Measurements from ENCODE around the gene MTFMT. TPM values are rescaled to one million over a fixed set of nuclear protein-coding genes. Genes with fewer than 3 reads are reported as not detected.

MTFMT gene
- total and polyA plus RNA-seq, 8 donors, result 12.7 to 21.7 (median 17.8) TPM

DNA sequence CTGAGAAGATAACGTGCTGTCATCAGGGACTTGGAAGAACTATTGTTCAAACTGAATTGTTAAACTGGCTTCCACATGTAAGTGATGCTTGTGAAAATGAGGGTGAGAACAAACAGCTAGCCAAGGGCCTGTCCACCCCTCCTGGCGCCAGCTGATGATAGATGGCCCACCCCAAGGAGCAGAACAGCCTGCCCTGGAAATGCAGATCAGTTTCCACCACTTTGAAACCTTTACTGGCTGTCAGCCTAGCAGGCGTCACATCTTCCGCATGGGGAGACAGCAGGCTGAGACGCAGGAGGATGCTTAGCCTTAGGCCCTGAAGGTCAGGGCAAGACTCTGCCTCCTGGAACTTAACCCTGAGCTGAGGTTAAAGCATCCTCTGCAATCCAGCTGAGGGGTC is 9.4 kb upstream of the MTFMT start:
- Histone ChIP-seq H3K36me3 (no peaks in the 10 kb centered on the region), H3K27me3 (no peaks in the 10 kb centered on the region), H3K4me1 (no peaks in the 10 kb centered on the region), H3K4me3 (no peak overlapping the region), H3K27ac (no peak overlapping the region), H3K9me3 (no peaks in the 10 kb centered on the region)
- intact Hi-C loops (cut with DNase I), result loop anchor here in 1 of 2 donors (10.0 kb wide), 1 partner anchor 56 kb away; no protein-coding TSS in a partner anchor
- ATAC-seq (no peak), DNase-seq (no peak)
- TF ChIP-seq, protein P1, sequence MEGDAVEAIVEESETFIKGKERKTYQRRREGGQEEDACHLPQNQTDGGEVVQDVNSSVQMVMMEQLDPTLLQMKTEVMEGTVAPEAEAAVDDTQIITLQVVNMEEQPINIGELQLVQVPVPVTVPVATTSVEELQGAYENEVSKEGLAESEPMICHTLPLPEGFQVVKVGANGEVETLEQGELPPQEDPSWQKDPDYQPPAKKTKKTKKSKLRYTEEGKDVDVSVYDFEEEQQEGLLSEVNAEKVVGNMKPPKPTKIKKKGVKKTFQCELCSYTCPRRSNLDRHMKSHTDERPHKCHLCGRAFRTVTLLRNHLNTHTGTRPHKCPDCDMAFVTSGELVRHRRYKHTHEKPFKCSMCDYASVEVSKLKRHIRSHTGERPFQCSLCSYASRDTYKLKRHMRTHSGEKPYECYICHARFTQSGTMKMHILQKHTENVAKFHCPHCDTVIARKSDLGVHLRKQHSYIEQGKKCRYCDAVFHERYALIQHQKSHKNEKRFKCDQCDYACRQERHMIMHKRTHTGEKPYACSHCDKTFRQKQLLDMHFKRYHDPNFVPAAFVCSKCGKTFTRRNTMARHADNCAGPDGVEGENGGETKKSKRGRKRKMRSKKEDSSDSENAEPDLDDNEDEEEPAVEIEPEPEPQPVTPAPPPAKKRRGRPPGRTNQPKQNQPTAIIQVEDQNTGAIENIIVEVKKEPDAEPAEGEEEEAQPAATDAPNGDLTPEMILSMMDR (IDR thresholded peaks at IDR 0.05), result no peak

DNA sequence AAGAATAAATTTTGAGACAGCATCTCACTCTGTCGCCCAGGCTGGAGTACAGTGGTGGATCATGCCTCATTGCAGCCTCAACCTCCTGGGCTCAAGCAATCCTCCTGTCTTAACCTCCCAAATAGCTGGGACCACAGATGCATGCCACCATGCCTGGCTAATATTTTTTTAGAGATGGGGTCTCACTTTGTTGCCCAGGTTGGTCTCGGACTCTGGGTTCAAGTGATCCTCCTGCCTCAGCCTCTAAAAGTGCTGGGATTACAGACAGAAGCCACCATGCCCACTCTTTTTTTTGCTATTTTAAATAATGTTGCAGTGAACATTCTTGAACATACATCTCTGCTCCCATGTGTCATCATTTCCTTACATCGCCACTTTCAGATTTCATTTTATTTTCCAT is 9.0 kb upstream of the MTFMT start:
- Histone ChIP-seq H3K4me1 (peaks cover 0 to 1% of the 10 kb centered on the region in 2 donors), H3K9me3 (no peaks in the 10 kb centered on the region), H3K4me3 (no peak overlapping the region), H3K27ac (no peak overlapping the region), H3K36me3 (no peaks in the 10 kb centered on the region), H3K27me3 (no peaks in the 10 kb centered on the region)
- TF ChIP-seq, protein P1 (IDR thresholded peaks at IDR 0.05), result no peak
- DNase-seq (no peak), ATAC-seq (no peak)
- intact Hi-C loops (cut with DNase I), result loop anchor here in 1 of 2 donors (10.0 kb wide), 1 partner anchor 56 kb away; no protein-coding TSS in a partner anchor

DNA sequence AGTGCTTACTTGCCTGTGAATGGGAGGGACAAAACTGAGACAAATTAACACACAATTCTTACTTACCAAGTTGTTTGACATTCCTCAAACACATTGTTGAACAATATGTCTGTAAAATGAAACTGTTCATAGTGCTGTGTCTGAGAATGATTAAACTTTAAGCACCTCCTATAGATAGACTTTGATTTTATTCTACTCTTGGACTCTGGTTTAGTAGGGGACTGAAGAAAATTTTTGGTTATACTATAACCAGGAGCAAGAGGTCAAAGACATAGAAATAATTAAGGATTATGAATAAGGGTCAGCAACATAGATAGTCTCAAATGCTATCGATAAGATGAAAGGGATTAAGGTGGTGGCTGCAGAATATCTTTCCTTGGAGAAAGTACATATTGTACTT is 7.9 kb upstream of the MTFMT start:
- Histone ChIP-seq H3K4me1 (peaks cover 0 to 9% of the 10 kb centered on the region in 2 donors), H3K36me3 (no peaks in the 10 kb centered on the region), H3K9me3 (no peaks in the 10 kb centered on the region), H3K27me3 (no peaks in the 10 kb centered on the region), H3K27ac (no peak overlapping the region), H3K4me3 (no peak overlapping the region)
- TF ChIP-seq, protein P1 (IDR thresholded peaks at IDR 0.05), result no peak
- ATAC-seq, result no peak
- intact Hi-C loops (cut with DNase I), result loop anchor here in 1 of 2 donors (10.0 kb wide), 1 partner anchor 57 kb away; no protein-coding TSS in a partner anchor
- DNase-seq, result no peak

DNA sequence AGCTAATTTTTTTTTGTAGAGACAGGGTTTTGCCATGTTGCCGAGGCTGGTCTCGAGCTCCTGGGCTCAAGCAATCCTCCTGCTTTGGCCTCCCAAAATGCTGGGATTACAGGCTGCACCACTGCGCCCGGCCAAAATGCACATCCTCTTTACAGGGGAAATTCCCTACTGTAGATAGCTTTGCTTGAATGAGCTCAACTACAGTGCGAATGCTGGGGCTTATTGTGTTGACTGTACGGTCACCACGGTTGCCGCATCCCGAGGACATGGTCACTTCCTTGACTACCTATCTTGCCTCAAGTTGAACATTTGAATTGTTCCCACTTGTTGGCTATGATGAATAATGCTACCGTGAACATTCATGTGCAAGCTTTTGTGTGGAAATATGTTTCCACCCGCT is 5.3 kb upstream of the MTFMT start:
- intact Hi-C loops (cut with DNase I), result loop anchor here in 1 of 2 donors (10.0 kb wide), 1 partner anchor 60 kb away; no protein-coding TSS in a partner anchor
- Histone ChIP-seq H3K4me3 (no peak overlapping the region), H3K27me3 (no peaks in the 10 kb centered on the region), H3K27ac (no peak overlapping the region), H3K4me1 (peaks cover 0 to 11% of the 10 kb centered on the region in 2 donors), H3K9me3 (no peaks in the 10 kb centered on the region), H3K36me3 (no peaks in the 10 kb centered on the region)
- TF ChIP-seq, protein P1 (IDR thresholded peaks at IDR 0.05), result no peak
- ATAC-seq, result no peak
- no peak for DNase-seq

DNA sequence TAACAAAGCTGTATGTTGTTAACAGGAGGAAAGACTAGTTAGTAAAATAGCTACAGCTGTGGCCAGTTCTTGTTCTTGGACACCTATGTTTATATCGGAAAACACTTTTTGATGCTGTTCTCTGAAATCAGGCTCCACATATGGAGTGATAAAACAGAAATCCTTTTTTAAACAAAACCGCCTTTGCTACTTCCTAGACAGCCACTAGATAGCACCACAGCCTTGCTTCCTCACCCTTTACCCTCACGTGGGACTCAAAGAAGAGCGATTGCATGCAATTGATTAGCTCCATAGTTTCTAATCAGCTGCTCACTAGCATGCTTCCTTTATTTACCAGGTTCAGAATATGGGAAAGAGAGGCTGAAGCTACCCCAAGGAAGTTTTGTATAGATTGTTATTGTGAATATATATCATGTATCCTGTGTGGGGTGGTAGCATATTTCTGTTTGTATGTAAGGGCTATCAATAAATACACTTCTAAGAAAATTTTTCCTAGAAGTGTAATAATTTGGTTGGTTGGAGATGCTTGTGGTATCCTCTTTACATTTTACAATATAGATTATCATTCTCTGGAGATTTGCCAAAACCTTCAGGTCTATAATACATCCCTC is 4.3 kb upstream of the MTFMT start:
- no peak overlapping the region for H3K4me3 ChIP-seq
- H3K9me3 ChIP-seq, result no peaks in the 10 kb centered on the region
- ATAC-seq (peak; percentile 48), DNase-seq (peak in 1 of 4 donors; percentile 54)
- intact Hi-C loops (cut with DNase I), result loop anchor here in 1 of 2 donors (10.0 kb wide), 1 partner anchor 61 kb away; no protein-coding TSS in a partner anchor
- no peaks in the 10 kb centered on the region for H3K27me3 ChIP-seq
- TF ChIP-seq, protein P1 (IDR thresholded peaks at IDR 0.05), result no peak
- H3K27ac ChIP-seq, result no peak overlapping the region
- no peaks in the 10 kb centered on the region for H3K36me3 ChIP-seq
- peaks cover 0 to 15% of the 10 kb centered on the region in 2 donors for H3K4me1 ChIP-seq
